ENCODE measurements around the gene ZNF521.

The ZNF521 gene

DNA sequence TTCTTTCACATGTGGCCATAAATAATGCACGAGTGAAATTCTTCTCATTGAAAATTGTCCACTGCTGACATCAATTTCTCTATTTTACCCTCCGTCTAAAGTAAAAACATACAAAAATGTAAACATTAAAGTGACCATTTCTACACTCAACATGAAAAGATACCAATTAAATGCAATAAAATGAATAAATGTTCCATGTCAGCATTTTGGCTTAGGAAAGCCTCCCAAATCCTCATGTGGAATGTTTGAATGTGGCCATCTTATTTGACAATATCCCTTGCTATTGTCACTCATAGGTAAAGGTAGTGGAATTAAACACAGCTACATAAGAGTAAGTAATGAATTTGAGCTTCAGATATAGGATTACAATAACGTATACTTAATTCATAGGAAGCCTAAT lies 60.8 kb downstream of the ZNF521 start:
- TF ChIP-seq ZFX (IDR thresholded peaks at IDR 0.05; ENCODE audit: borderline replicate concordance): no peak
- TF ChIP-seq, protein P1, sequence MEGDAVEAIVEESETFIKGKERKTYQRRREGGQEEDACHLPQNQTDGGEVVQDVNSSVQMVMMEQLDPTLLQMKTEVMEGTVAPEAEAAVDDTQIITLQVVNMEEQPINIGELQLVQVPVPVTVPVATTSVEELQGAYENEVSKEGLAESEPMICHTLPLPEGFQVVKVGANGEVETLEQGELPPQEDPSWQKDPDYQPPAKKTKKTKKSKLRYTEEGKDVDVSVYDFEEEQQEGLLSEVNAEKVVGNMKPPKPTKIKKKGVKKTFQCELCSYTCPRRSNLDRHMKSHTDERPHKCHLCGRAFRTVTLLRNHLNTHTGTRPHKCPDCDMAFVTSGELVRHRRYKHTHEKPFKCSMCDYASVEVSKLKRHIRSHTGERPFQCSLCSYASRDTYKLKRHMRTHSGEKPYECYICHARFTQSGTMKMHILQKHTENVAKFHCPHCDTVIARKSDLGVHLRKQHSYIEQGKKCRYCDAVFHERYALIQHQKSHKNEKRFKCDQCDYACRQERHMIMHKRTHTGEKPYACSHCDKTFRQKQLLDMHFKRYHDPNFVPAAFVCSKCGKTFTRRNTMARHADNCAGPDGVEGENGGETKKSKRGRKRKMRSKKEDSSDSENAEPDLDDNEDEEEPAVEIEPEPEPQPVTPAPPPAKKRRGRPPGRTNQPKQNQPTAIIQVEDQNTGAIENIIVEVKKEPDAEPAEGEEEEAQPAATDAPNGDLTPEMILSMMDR (IDR thresholded peaks at IDR 0.05): no peak
- no peak overlapping the region for H3K27ac ChIP-seq

DNA sequence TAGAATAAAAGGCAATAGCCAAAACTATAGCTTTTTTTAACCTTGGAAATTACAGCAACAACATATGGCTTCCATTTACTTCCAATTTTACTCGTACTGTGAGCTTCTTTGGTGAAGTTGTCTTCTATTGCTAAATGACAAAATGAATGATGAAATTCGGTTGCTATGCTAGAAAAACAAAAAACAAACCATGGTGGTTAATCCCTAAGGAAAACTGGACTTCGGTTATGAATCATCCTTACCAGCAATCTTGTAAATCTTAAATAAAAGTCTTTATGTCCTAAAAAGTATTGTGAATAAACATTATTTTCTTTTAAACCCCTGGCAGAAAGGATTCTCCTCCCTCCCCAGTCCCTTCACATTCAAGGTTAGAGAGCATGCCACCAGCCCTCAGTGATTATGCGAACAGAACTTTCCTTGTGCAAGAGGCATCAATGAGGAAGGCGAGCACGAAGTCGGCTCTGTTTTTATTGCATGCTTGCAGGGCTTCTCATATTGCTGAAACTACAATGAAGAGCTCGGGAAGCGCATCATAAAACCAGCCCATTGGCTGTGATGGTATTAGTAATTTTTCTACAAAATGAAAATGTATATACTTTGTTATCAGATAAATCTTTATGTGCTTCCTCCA lies 62.9 kb downstream of the ZNF521 start:
- TF ChIP-seq, protein P1 (IDR thresholded peaks at IDR 0.05): no peak
- TF ChIP-seq ZFX (IDR thresholded peaks at IDR 0.05; ENCODE audit: borderline replicate concordance): no peak
- H3K27ac ChIP-seq: no peak overlapping the region

DNA sequence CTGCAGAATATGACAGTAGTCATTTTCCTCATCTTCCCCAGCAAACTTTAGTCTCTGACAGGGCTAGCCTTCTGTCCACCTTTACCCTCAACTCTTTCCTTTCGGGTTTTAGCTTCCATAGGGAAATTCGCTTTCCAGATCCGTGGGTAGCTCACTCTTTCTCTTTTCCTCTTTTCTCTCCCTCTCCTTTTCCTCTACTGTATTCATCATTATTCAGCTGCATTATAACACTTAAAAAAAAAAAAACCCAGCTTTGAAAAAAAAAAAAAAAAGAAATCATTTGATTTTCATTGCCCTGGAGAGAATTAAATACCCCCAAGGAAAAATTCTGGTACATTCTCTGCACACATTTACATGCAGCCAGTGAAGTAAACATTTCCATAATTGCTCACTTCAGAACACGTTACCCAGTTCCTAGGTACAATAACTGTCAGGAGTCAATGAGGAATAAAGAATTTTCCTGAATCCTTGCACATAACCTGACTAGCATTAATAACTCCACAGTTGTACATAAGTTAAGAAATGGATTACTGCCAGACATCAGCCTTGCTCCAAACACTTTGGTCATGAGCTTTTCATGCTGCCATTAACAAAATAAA lies 63.5 kb downstream of the ZNF521 start:
- H3K27ac ChIP-seq: no peak overlapping the region
- TF ChIP-seq, protein P1 (IDR thresholded peaks at IDR 0.05): no peak
- no peak for TF ChIP-seq ZFX (IDR thresholded peaks at IDR 0.05; ENCODE audit: borderline replicate concordance)

DNA sequence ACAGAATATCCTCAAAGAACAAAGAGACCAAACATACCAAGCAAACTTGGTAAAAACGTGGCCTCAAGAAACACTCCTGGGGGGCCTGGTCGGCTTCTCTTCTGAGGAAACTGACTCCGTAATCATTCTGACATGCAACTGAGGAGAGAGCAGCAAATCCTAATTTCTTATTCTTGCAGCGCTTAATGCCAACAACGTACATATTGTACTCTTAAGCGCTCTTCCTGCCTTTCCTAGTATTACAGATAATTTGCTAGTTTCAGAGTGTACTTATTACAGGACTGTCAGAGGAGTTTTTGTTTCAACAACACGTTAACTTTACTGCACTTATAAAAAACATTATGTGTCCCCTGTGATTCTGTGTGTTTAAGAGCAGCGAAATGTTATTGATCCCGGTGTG lies 64.9 kb downstream of the ZNF521 start:
- H3K27ac ChIP-seq: no peak overlapping the region
- TF ChIP-seq, protein P1 (IDR thresholded peaks at IDR 0.05): no peak
- TF ChIP-seq ZFX (IDR thresholded peaks at IDR 0.05; ENCODE audit: borderline replicate concordance): no peak

DNA sequence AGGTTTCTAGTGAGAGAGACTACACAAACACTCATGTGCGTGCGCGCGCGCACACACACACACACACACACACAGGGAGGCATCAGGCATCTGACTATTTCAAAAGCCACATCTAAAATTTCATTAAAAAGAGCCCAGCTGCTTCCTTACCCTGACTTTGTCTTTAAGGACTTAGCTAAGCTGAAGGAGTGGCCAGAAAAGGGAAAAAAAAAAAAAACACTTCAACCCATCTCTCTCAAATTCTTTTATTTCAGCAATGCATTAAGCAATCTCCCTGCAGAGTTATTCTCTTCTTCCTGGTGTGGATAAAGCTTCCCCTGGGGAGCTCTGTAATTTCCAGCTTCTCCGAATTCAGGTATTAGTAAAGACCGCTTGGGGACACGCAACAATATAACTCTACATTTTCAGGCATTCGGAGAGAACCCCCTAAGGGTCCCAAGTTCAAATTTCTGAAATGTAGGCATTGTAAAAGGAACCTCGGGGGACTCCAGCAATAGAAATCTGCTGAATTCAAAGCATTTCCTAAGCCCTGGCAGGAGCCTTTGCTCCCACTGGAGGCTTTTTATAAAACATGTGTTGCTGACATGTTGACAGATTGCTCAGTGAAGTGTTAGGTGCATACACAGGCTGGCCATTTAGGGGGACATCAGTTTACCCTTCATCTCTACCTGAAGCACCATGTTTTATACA lies 67.0 kb downstream of the ZNF521 start:
- no peak overlapping the region for H3K27ac ChIP-seq
- no peak for TF ChIP-seq ZFX (IDR thresholded peaks at IDR 0.05; ENCODE audit: borderline replicate concordance)
- TF ChIP-seq, protein P1 (IDR thresholded peaks at IDR 0.05): no peak

DNA sequence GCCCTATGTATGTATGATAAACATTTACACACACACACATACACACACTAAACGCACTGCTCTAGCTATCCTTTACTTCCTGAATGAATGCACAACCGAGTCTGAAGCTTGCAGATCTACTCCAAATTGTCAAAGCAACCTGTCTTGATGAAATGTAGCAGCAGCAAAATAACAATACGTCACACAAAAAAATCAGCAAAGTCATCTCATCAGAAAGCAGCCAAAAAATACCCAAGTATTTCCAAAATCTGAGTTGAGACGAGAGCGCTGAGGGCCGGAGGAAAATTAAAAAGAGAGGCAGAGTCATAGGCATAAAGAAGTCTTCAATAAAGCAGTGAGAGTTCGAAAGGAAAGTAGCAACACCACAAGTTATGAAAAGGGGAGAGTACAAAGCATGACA lies 67.7 kb downstream of the ZNF521 start:
- no peak overlapping the region for H3K27ac ChIP-seq
- TF ChIP-seq, protein P1 (IDR thresholded peaks at IDR 0.05): no peak
- no peak for TF ChIP-seq ZFX (IDR thresholded peaks at IDR 0.05; ENCODE audit: borderline replicate concordance)

DNA sequence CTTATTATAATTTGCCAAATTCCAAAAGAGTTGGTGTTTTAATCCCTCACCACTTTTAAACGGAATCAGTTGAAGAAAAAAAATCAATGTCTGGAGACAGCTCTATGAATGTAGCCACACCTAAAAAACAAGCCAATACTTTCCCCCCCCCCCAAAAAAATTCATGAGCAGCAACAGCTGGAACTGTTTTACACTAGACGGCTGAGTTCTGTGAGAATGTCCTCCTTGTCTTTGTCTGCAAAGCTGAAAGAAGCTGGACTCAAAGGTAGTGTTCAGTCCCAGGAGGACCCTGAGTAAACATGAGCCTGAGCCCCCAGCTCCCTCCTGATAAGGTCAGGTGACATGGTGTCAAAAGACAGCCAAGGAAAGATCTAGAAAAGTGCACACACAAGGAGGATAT lies 68.2 kb downstream of the ZNF521 start:
- no peak for TF ChIP-seq ZFX (IDR thresholded peaks at IDR 0.05; ENCODE audit: borderline replicate concordance)
- TF ChIP-seq, protein P1 (IDR thresholded peaks at IDR 0.05): no peak
- no peak overlapping the region for H3K27ac ChIP-seq

Data from 22Rv1 (cell line).